IMR-90 (cell line): ENCODE measurements around the gene PID1. TPM values are rescaled to one million over a fixed set of nuclear protein-coding genes. Genes with fewer than 3 reads are reported as not detected.

ENCODE experiments used
- ATAC-seq: fragments of 200-7000 bp; cut with Tn5 transposase; 2 replicates; pipeline ENCODE4 v1.9.1; 2020; ENCODE audit warnings: low read depth, mild to moderate bottlenecking, moderate library complexity
- BruUV-seq: library from RNA; stranded (reverse); fragments of 400-500 nt; replicated peaks from 2 replicates; lab custom pipeline; 2021; lab: Mats Ljungman, UMichigan
- CTCF ChIA-PET: fragments of 300-600 bp; formaldehyde crosslinking; extraction: SDS; loops from one replicate; lab custom pipeline; 2021; ENCODE audit warnings: antibody characterized with exemption; lab: Yijun Ruan, JAX
- POLR2A ChIA-PET: fragments of 300-600 bp; sonication (Branson Sonifier 250); formaldehyde crosslinking; loops from one replicate; lab custom pipeline; 2022; ENCODE audit warnings: antibody characterized with exemption; ENCODE audit not compliant: unreplicated experiment; lab: Charles Lee
- DNase-seq: peaks from one replicate; pipeline ENCODE4 v3.0.0; 2013
- H2AFZ ChIP-seq: replicated peaks from 2 replicates; pipeline ENCODE3; 2013; ENCODE audit warnings: low read length, mild to moderate bottlenecking; ENCODE audit not compliant: poor library complexity
- H2AK5ac ChIP-seq: 2 replicates; pipeline ENCODE4 v1.6.1; 2013; ENCODE audit warnings: low read depth, low read length, inconsistent platforms
- H2AK9ac ChIP-seq: replicated peaks from 2 replicates; pipeline ENCODE3; 2013; ENCODE audit warnings: mild to moderate bottlenecking, low read depth, low read length, moderate library complexity; ENCODE audit not compliant: poor library complexity
- H2BK120ac ChIP-seq: 2 replicates; pipeline ENCODE4 v1.6.1; 2013; ENCODE audit warnings: low read depth, low read length, inconsistent platforms
- H2BK15ac ChIP-seq: 3 replicates; pipeline ENCODE4 v1.6.1; 2013; ENCODE audit warnings: low read depth, low read length, inconsistent platforms
- H2BK20ac ChIP-seq: 2 replicates; pipeline ENCODE4 v1.6.1; 2013; ENCODE audit warnings: low read depth, mild to moderate bottlenecking, inconsistent platforms, low read length, moderate library complexity
- H2BK5ac ChIP-seq: 2 replicates; pipeline ENCODE4 v1.6.1; 2013; ENCODE audit warnings: mild to moderate bottlenecking, low read depth, low read length, inconsistent platforms; ENCODE audit not compliant: poor library complexity, severe bottlenecking
- H3K14ac ChIP-seq: replicated peaks from 2 replicates; pipeline ENCODE4 v1.6.1; 2013; ENCODE audit warnings: low read depth, low read length, inconsistent platforms
- H3K18ac ChIP-seq: 2 replicates; pipeline ENCODE4 v1.6.1; 2013; ENCODE audit warnings: low read depth, low read length, control low read depth
- H3K23ac ChIP-seq: 2 replicates; pipeline ENCODE4 v1.6.1; 2013; ENCODE audit warnings: low read depth, low read length, inconsistent platforms
- H3K27ac ChIP-seq: 2 replicates; pipeline ENCODE4 v1.5.1; 2013; ENCODE audit warnings: mild to moderate bottlenecking, control low read depth, low read length; ENCODE audit not compliant: insufficient read depth
- H3K27me3 ChIP-seq: 2 replicates; pipeline ENCODE4 v1.6.1; 2013; ENCODE audit warnings: low read length; ENCODE audit not compliant: control insufficient read depth, insufficient read depth
- H3K36me3 ChIP-seq: 2 replicates; pipeline ENCODE4 v1.6.1; 2013; ENCODE audit warnings: low read length, mixed read lengths; ENCODE audit not compliant: control insufficient read depth, insufficient read depth
- H3K4ac ChIP-seq: 2 replicates; pipeline ENCODE4 v1.6.1; 2013; ENCODE audit warnings: low read depth, low read length, inconsistent platforms
- H3K4me1 ChIP-seq: 2 replicates; pipeline ENCODE4 v1.6.1; 2013; ENCODE audit warnings: low read length, mixed read lengths; ENCODE audit not compliant: control insufficient read depth, insufficient read depth
- H3K4me2 ChIP-seq: 2 replicates; pipeline ENCODE4 v1.6.1; 2013; ENCODE audit warnings: low read depth, mild to moderate bottlenecking, control low read depth, low read length, moderate library complexity
- H3K4me3 ChIP-seq: 2 replicates; pipeline ENCODE4 v1.5.1; 2013; ENCODE audit warnings: low read depth, mild to moderate bottlenecking, control low read depth, low read length, moderate library complexity; ENCODE audit not compliant: insufficient read depth
- H3K56ac ChIP-seq: 2 replicates; pipeline ENCODE4 v1.6.1; 2013; ENCODE audit warnings: low read length, inconsistent platforms; ENCODE audit not compliant: insufficient read depth; ENCODE audit errors: extremely low read depth
- H3K79me1 ChIP-seq, 2 experiments: 2 replicates each; pipeline ENCODE4 v1.6.1; 2013; ENCODE audit warnings: low read length in 2 of 2, inconsistent platforms in 1 of 2, low read depth in 1 of 2
- H3K9ac ChIP-seq: 2 replicates; pipeline ENCODE4 v1.6.1; 2013; ENCODE audit warnings: low read depth, low read length, control low read depth
- H3K9me1 ChIP-seq: 2 replicates; pipeline ENCODE4 v1.6.1; 2013; ENCODE audit warnings: low read length, inconsistent platforms; ENCODE audit not compliant: insufficient read depth
- H3K9me3 ChIP-seq: 2 replicates; pipeline ENCODE4 v1.6.1; 2013; ENCODE audit warnings: low read length; ENCODE audit not compliant: control insufficient read depth, insufficient read depth
- H4K20me1 ChIP-seq: 2 replicates; pipeline ENCODE4 v1.6.1; 2013; ENCODE audit warnings: low read length, inconsistent platforms; ENCODE audit not compliant: insufficient read depth
- H4K5ac ChIP-seq: 2 replicates; pipeline ENCODE4 v1.6.1; 2013; ENCODE audit warnings: mild to moderate bottlenecking, low read depth, low read length, control low read depth
- H4K8ac ChIP-seq, 2 experiments: 2 replicates each; pipeline ENCODE4 v1.6.1; 2013; ENCODE audit warnings: low read depth in 2 of 2, low read length in 2 of 2, control low read depth in 1 of 2, inconsistent platforms in 1 of 2
- H4K91ac ChIP-seq: 2 replicates; pipeline ENCODE4 v1.6.1; 2013; ENCODE audit warnings: low read depth, low read length, inconsistent platforms; ENCODE audit not compliant: insufficient read depth
- BHLHE40 ChIP-seq: fragments of 150-350 bp; IDR thresholded peaks from 2 replicates; pipeline ENCODE4 v1.6.1; 2016; ENCODE audit warnings: mild to moderate bottlenecking, low read depth, low read length
- CEBPB ChIP-seq: IDR thresholded peaks from 2 replicates; pipeline ENCODE4 v1.6.1; 2012; ENCODE audit warnings: low read depth, low read length, improper control_type of control experiment
- CHD1 ChIP-seq: IDR thresholded peaks from 2 replicates; pipeline ENCODE4 v1.6.1; 2012; ENCODE audit warnings: low read depth, low read length, improper control_type of control experiment
- ELK1 ChIP-seq: fragments of 150-350 bp; IDR thresholded peaks from 2 replicates; pipeline ENCODE4 v1.6.1; 2016; ENCODE audit warnings: low read depth, mild to moderate bottlenecking, low read length, moderate library complexity, borderline replicate concordance
- FOS ChIP-seq: fragments of 150-350 bp; IDR thresholded peaks from 2 replicates; pipeline ENCODE4 v1.6.1; 2016; ENCODE audit warnings: low read depth, low read length
- MAFK ChIP-seq: IDR thresholded peaks from 2 replicates; pipeline ENCODE4 v1.6.1; 2012; ENCODE audit warnings: low read depth, low read length, improper control_type of control experiment
- MAZ ChIP-seq: IDR thresholded peaks from 2 replicates; pipeline ENCODE4 v1.6.1; 2012; ENCODE audit warnings: low read depth, mild to moderate bottlenecking, low read length, improper control_type of control experiment, moderate library complexity, borderline replicate concordance
- MXI1 ChIP-seq: IDR thresholded peaks from 2 replicates; pipeline ENCODE4 v1.6.1; 2012; ENCODE audit warnings: low read depth, mild to moderate bottlenecking, low read length, moderate library complexity, borderline replicate concordance
- NFE2L2 ChIP-seq: fragments of 150-350 bp; IDR thresholded peaks from 2 replicates; pipeline ENCODE4 v1.6.1; 2016; ENCODE audit warnings: low read depth, mild to moderate bottlenecking, low read length
- POLR2A ChIP-seq: IDR thresholded peaks from 2 replicates; pipeline ENCODE4 v1.6.1; 2012; ENCODE audit warnings: mild to moderate bottlenecking, low read depth, low read length
- RCOR1 ChIP-seq: IDR thresholded peaks from 2 replicates; pipeline ENCODE4 v1.6.1; 2012; ENCODE audit warnings: mild to moderate bottlenecking, low read length, improper control_type of control experiment; ENCODE audit not compliant: insufficient replicate concordance
- RFX5 ChIP-seq: IDR thresholded peaks from 2 replicates; pipeline ENCODE4 v1.8.0; 2012; ENCODE audit warnings: low read depth, mild to moderate bottlenecking, low read length, moderate library complexity
- SMC3 ChIP-seq: fragments of 150-350 bp; IDR thresholded peaks from 2 replicates; pipeline ENCODE4 v1.6.1; 2016; ENCODE audit warnings: low read depth, mild to moderate bottlenecking, antibody characterized with exemption, low read length, moderate library complexity
- USF2 ChIP-seq: fragments of 150-350 bp; IDR thresholded peaks from 2 replicates; pipeline ENCODE4 v1.6.1; 2017; ENCODE audit warnings: mild to moderate bottlenecking, antibody characterized with exemption, low read length, low read depth
- WGBS, 2 experiments: methylation state at CpG; one replicate each; pipeline versions ENCODE4 v1.1.5 to v1.1.7; 2013; ENCODE audit warnings: missing lambda C conversion rate in 2 of 2; ENCODE audit not compliant: insufficient read length in 1 of 2; ENCODE audit errors: extremely low coverage in 2 of 2; 5-methylcytosine and 5-hydroxymethylcytosine counted together
- dilution Hi-C: fragments of 300-500 bp; cut with HindIII; formaldehyde crosslinking; loops from one replicate; pipeline ENCODE4 v1.14.3; 2018; ENCODE audit warnings: low sequenced_read_pairs; ENCODE audit not compliant: unreplicated experiment
- in situ Hi-C: fragments of 300-500 bp; cut with MboI; formaldehyde crosslinking; loops from 3 replicates; pipeline ENCODE4 v1.14.3; 2019; ENCODE audit warnings: low sequenced_read_pairs, inconsistent platforms, mixed read lengths
- intact Hi-C: fragments of 100-400 bp; cut with micrococcal nuclease; formaldehyde crosslinking; loops from 2 replicates; pipeline ENCODE4 v1.10.0; 2022
- polyA plus RNA-seq, 3 experiments: library from polyadenylated mRNA; depleted of rRNA; stranded (reverse); fragments of >200 nt; gene quantifications; 2 replicates each; pipeline ENCODE4 v1.2.3, GENCODE V29; 2012; ENCODE audit warnings: low replicate concordance in 1 of 3
- total RNA-seq: library from RNA; depleted of rRNA; stranded (reverse); fragments of >200 nt; gene quantifications from 2 replicates; pipeline ENCODE4 v1.2.3, GENCODE V29; 2012

Gene PID1
- total and polyA plus RNA-seq, 2 of the 4 experiments (the other 2 are of a cell fraction) = 0.90 to 1.9 TPM

DNA sequence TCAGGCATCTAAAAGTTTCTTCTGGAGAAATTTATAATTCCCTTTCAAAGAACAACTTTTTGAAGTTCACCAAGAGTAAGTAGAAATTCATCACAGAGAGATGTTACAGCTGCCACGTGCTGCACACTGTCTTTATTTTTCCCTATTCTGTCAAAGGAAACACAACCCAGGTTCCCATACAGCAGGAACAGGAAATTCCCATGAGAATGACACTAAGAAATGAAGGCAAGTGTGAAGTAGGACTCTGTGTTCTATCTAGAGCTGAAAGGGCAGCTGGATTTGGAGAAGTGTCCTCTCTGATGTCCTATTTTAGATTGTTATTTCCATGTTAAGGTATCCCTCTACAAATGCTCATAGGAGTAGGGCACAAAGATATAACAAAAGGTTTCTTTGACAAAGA, 58.8 kb downstream of the PID1 start:
- ChIA-PET POLR2A (no interaction called here), CTCF (no interaction called here)
- no peaks in the 10 kb centered on the region for H4K20me1 ChIP-seq
- no peaks in the 10 kb centered on the region for H3K27me3 ChIP-seq
- H2AFZ ChIP-seq = no peak overlapping the region
- H3K36me3 ChIP-seq = no peaks in the 10 kb centered on the region
- no peak overlapping the region for H2BK120ac ChIP-seq
- dilution Hi-C loops = no loop called here
- H3K14ac ChIP-seq = no peak overlapping the region
- H2AK9ac ChIP-seq = no peak overlapping the region
- no peak overlapping the region for H2BK15ac ChIP-seq
- H2BK5ac ChIP-seq = no peak overlapping the region
- H4K8ac ChIP-seq = no peak overlapping the region
- H3K4ac ChIP-seq = no peak overlapping the region
- DNase-seq (no peak), ATAC-seq (no peak)
- no peak overlapping the region for H3K23ac ChIP-seq
- no peak overlapping the region for H3K56ac ChIP-seq
- no peak overlapping the region for H3K9ac ChIP-seq
- no peak overlapping the region for H2AK5ac ChIP-seq
- H3K27ac ChIP-seq = no peak overlapping the region
- no peaks in the 10 kb centered on the region for H3K79me1 ChIP-seq
- H4K5ac ChIP-seq = no peak overlapping the region
- WGBS, 2 experiments = no CpG with 5 or more reads among the region's 1 CpG
- no peaks in the 10 kb centered on the region for H3K9me1 ChIP-seq
- intact Hi-C loops = no loop called here
- H3K4me1 ChIP-seq = no peaks in the 10 kb centered on the region
- no peak overlapping the region for H3K18ac ChIP-seq
- peaks cover 4% of the 10 kb centered on the region; the same call in 1 of the 2 replicates for H3K9me3 ChIP-seq
- no TSS peak for BruUV-seq
- no peak overlapping the region for H3K4me3 ChIP-seq
- no peak overlapping the region for H4K91ac ChIP-seq
- no peak for TF ChIP-seq SMC3
- no peak for TF ChIP-seq FOS
- TF ChIP-seq USF2 = no peak
- no peak for TF ChIP-seq ELK1
- TF ChIP-seq CEBPB = no peak
- TF ChIP-seq NFE2L2 = no peak
- TF ChIP-seq CHD1 = no peak
- TF ChIP-seq MAZ = no peak
- TF ChIP-seq POLR2A = no peak
- no peak for TF ChIP-seq MXI1
- no peak for TF ChIP-seq MAFK
- no peak for TF ChIP-seq RFX5
- TF ChIP-seq RCOR1 = no peak
- no peak for TF ChIP-seq BHLHE40
- H2BK20ac ChIP-seq = no peak overlapping the region
- no peak overlapping the region for H3K4me2 ChIP-seq
- in situ Hi-C loops = no loop called here
